Peyer's patch (tissue), 4 donors: ENCODE results near the gene CYP4Z1.
"Not testable (repeated sequence)": the region's sequence is repeated elsewhere in the genome, so short reads cannot be mapped to it uniquely, and the experiment has no call there.

ENCODE experiments used
- POLR2A ChIP-seq, 2 donors: fragments of 450-650 bp; IDR thresholded peaks; one replicate each; pipeline ENCODE4 v1.5.1; 2017; ENCODE audit warnings: antibody characterized with exemption in 2 of 2, mild to moderate bottlenecking in 2 of 2, moderate library complexity in 2 of 2
- TF ChIP-seq, protein P1 (sequence below), 6 experiments: fragments of 450-650 bp in 4 of 6; fragments of 200-600 bp in 2 of 6; sonication (generic) in 1 of 6; IDR thresholded peaks; one replicate each; pipeline ENCODE4 v1.5.1; 2017 to 2019; ENCODE audit warnings: antibody characterized with exemption in 6 of 6, mild to moderate bottlenecking in 3 of 6, moderate library complexity in 1 of 6

DNA sequence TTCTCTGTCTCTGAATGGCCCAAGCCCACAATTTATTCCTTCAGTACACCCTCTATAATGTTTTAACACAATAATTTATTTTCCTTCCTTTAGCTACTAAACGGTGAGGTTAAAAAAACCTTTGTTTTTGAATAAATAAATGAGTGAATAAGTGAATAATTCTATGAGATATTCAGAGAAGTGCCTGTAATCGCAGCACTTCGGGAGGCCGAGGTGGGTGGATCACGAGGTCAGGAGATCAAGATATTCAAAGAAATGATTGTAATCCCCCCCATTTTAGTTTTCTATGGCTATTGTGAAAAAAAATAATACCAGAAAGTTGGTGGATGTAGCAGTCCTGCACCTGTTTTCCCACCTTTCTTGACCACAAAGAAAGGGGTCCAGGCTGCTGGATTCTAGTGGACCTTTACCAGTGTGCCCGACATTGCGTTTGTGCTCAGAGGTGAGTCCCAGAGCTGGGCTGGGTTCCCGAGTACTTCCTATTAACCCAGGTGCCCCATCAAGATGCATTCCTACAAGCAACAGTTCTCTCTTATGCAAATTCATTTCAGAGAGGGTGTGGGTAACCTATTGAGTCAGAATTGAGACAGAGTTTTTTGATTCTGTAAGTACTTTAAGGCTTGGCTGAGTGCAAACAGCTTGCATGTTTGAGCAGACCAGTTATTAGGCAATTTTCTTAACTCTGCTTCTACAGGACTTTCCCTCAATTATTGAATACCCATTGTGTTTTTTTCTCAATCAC, 62.6 kb downstream of the CYP4Z1 start:
- TF ChIP-seq, protein P1, sequence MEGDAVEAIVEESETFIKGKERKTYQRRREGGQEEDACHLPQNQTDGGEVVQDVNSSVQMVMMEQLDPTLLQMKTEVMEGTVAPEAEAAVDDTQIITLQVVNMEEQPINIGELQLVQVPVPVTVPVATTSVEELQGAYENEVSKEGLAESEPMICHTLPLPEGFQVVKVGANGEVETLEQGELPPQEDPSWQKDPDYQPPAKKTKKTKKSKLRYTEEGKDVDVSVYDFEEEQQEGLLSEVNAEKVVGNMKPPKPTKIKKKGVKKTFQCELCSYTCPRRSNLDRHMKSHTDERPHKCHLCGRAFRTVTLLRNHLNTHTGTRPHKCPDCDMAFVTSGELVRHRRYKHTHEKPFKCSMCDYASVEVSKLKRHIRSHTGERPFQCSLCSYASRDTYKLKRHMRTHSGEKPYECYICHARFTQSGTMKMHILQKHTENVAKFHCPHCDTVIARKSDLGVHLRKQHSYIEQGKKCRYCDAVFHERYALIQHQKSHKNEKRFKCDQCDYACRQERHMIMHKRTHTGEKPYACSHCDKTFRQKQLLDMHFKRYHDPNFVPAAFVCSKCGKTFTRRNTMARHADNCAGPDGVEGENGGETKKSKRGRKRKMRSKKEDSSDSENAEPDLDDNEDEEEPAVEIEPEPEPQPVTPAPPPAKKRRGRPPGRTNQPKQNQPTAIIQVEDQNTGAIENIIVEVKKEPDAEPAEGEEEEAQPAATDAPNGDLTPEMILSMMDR (IDR thresholded peaks at IDR 0.05), result not testable (repeated sequence)
- not testable (repeated sequence) for TF ChIP-seq POLR2A (IDR thresholded peaks at IDR 0.05)
